GM12891 (cell line): ENCODE measurements around the gene PNPLA3.

Source experiments
- POLR2A ChIP-seq: IDR thresholded peaks from 2 replicates; pipeline ENCODE4 v1.6.1; 2011; ENCODE audit warnings: low read depth, low read length, control low read depth
- POLR2AphosphoS5 ChIP-seq: IDR thresholded peaks from 2 replicates; pipeline ENCODE4 v1.6.1; 2011; ENCODE audit warnings: low read depth, low read length, control low read depth
- POU2F2 ChIP-seq: IDR thresholded peaks from 2 replicates; pipeline ENCODE4 v1.6.1; 2011; ENCODE audit warnings: low read depth, mild to moderate bottlenecking, control low read depth, low read length, moderate library complexity
- SPI1 ChIP-seq: IDR thresholded peaks from 2 replicates; pipeline ENCODE4 v1.6.1; 2011; ENCODE audit warnings: low read depth, low read length, control low read depth
- TAF1 ChIP-seq: IDR thresholded peaks from 2 replicates; pipeline ENCODE4 v1.6.1; 2011; ENCODE audit warnings: low read depth, low read length, control low read depth

DNA sequence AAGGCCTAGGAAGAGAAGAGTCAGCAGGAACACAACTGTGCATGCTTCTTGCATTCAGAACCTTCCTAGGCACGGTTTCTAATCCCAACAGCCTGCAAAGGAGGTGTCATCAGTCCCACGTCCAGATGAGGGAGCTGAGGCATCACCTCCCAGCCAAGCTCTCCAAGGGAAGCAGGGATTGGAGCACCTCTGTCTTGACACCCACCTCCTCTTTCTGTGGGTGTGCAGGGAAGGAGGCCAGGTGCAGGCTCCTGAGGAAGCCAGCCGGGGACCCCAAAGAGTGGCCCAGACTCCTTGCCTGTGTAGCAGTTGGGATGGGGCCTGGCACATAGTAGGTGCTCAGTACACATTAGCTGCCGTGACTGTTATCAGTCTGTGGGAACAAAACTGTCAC lies 33.7 kb upstream of the PNPLA3 start:
- TF ChIP-seq POLR2AphosphoS5: no peak
- no peak for TF ChIP-seq POLR2A
- no peak for TF ChIP-seq POU2F2
- no peak for TF ChIP-seq TAF1
- no peak for TF ChIP-seq SPI1
